Nephron (organoid): ENCODE measurements around the gene CHCHD6.

ENCODE experiments used
- H3K27ac Mint-ChIP-seq, 3 experiments: 2 replicates each; pipeline ENCODE4 v1.8.0; 2020; ENCODE audit warnings: mixed read lengths in 3 of 3, mild to moderate bottlenecking in 2 of 3, moderate library complexity in 1 of 3
- H3K27me3 Mint-ChIP-seq: 2 replicates; pipeline ENCODE4 v1.8.0; 2021; ENCODE audit warnings: low read depth, mild to moderate bottlenecking, moderate library complexity, mixed read lengths
- H3K36me3 Mint-ChIP-seq: 2 replicates; pipeline ENCODE4 v1.8.0; 2020; ENCODE audit warnings: low read depth, mixed read lengths
- H3K4me1 Mint-ChIP-seq: 2 replicates; pipeline ENCODE4 v1.8.0; 2020; ENCODE audit warnings: mixed read lengths
- H3K4me3 Mint-ChIP-seq, 3 experiments: 2 replicates each; pipeline ENCODE4 v1.8.0; 2020; ENCODE audit warnings: mild to moderate bottlenecking in 3 of 3, mixed read lengths in 3 of 3, moderate library complexity in 2 of 3
- H3K9me3 Mint-ChIP-seq: 2 replicates; pipeline ENCODE4 v1.8.0; 2020; ENCODE audit warnings: mixed read lengths
- TF ChIP-seq, protein P1 (sequence below), 3 experiments: fragments of 200-600 bp; sonication (generic); IDR thresholded peaks; one replicate each; pipeline ENCODE4 v1.5.0; 2021; ENCODE audit warnings: antibody characterized with exemption in 3 of 3; ENCODE audit not compliant: unreplicated experiment in 3 of 3

Gene CHCHD6

DNA sequence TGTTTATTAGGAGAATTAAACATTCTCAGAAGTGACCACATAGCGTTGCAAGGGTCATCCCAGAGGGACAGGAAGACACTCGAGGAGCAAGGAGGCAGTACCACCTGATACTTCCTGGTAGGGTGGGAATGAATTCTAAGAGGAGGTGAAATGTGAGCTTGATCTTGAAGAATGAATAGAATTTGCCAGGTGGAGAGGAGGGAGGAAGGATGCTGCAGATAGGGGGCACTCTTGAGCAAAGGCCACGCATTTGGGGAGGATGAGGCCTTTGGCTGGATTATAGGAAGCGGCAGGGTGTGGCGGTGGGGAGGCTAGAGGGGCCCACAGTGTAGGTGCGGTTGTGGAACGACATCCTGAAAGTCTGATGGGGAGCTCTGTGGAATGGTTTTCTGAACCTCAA is 33.5 kb downstream of the CHCHD6 start:
- TF ChIP-seq, protein P1, sequence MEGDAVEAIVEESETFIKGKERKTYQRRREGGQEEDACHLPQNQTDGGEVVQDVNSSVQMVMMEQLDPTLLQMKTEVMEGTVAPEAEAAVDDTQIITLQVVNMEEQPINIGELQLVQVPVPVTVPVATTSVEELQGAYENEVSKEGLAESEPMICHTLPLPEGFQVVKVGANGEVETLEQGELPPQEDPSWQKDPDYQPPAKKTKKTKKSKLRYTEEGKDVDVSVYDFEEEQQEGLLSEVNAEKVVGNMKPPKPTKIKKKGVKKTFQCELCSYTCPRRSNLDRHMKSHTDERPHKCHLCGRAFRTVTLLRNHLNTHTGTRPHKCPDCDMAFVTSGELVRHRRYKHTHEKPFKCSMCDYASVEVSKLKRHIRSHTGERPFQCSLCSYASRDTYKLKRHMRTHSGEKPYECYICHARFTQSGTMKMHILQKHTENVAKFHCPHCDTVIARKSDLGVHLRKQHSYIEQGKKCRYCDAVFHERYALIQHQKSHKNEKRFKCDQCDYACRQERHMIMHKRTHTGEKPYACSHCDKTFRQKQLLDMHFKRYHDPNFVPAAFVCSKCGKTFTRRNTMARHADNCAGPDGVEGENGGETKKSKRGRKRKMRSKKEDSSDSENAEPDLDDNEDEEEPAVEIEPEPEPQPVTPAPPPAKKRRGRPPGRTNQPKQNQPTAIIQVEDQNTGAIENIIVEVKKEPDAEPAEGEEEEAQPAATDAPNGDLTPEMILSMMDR (IDR thresholded peaks at IDR 0.05; ENCODE audit: unreplicated experiment in 3 of 3): no peak
- H3K36me3 Mint-ChIP-seq: peaks cover 77% of the 10 kb centered on the region
- H3K27ac Mint-ChIP-seq: no peak overlapping the region
- H3K4me1 Mint-ChIP-seq: peaks cover 20% of the 10 kb centered on the region
- no peaks in the 10 kb centered on the region for H3K27me3 Mint-ChIP-seq
- no peak overlapping the region for H3K4me3 Mint-ChIP-seq
- H3K9me3 Mint-ChIP-seq: peaks cover 19% of the 10 kb centered on the region

DNA sequence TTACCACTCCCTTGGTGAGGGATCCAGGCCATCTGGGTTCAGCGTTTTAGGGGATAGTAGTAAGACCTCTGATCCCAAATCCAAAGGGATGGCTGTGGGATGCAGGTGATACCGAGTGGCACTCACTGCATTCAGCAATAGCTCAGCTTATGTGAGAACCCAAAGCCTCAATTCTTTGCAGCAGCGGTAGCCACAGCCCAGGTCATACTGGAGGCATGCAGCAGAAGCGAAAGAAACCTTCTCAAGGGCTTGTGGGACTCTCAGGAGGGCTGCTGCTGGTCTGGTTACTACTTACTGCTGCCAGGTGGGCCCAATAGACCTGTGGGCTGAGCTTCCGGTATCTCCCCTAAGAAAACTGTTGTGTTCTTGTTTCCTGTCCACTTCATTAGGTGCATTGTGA is 38.0 kb downstream of the CHCHD6 start:
- Mint-ChIP-seq H3K4me3 (no peak overlapping the region), H3K9me3 (peaks cover 19% of the 10 kb centered on the region), H3K27me3 (peaks cover 2% of the 10 kb centered on the region), H3K4me1 (peaks cover 11% of the 10 kb centered on the region), H3K27ac (no peak overlapping the region), H3K36me3 (peaks cover 54% of the 10 kb centered on the region)
- TF ChIP-seq, protein P1 (IDR thresholded peaks at IDR 0.05; ENCODE audit: unreplicated experiment in 3 of 3): no peak

DNA sequence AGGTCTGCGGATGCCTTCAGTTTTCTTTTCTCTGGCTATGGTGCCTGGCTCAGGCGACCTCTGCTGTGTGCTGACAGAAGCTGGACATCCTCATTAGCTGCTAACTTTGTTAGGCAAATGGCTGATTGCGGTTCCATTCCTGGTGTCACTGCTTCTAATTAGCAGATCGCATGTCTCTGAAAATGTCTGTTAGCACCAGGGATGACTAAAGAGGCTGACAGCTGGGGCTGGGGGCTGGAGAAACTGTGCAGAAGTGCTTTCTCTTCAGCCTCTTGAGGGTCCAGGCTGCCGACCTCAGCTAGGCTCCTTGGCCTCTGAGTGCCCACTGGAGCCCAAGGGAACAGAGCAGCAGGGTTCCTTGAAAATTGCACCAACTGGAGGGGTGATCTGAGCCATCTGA is 39.3 kb downstream of the CHCHD6 start:
- Mint-ChIP-seq H3K9me3 (peaks cover 11% of the 10 kb centered on the region), H3K27me3 (peaks cover 7% of the 10 kb centered on the region), H3K4me1 (peaks cover 18% of the 10 kb centered on the region), H3K4me3 (no peak overlapping the region), H3K36me3 (peaks cover 43% of the 10 kb centered on the region), H3K27ac (no peak overlapping the region)
- TF ChIP-seq, protein P1 (IDR thresholded peaks at IDR 0.05; ENCODE audit: unreplicated experiment in 3 of 3): no peak

DNA sequence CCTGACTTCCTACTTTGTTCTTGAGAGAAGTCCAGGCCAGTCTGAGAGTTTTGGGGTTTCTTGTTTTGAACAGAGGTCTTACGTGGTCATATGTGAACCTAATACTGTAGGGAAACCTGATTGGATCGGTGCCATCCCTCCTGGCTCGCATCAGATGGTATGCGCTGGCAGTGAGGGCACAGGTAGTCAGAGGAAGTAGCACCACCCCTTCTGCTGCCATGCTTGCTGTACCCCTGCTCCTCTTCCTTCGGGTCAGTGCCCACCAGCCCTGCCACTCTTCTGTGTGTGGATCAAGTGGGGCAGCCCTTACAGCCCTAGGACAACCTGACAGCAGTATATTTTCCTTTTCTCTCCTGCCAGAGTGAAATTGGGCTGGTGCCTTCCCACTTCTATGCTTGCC is 39.7 kb downstream of the CHCHD6 start:
- TF ChIP-seq, protein P1 (IDR thresholded peaks at IDR 0.05; ENCODE audit: unreplicated experiment in 3 of 3): no peak
- H3K27me3 Mint-ChIP-seq: peaks cover 7% of the 10 kb centered on the region
- H3K4me3 Mint-ChIP-seq: no peak overlapping the region
- H3K27ac Mint-ChIP-seq: no peak overlapping the region
- peaks cover 8% of the 10 kb centered on the region for H3K9me3 Mint-ChIP-seq
- peaks cover 38% of the 10 kb centered on the region for H3K36me3 Mint-ChIP-seq
- peaks cover 20% of the 10 kb centered on the region for H3K4me1 Mint-ChIP-seq

DNA sequence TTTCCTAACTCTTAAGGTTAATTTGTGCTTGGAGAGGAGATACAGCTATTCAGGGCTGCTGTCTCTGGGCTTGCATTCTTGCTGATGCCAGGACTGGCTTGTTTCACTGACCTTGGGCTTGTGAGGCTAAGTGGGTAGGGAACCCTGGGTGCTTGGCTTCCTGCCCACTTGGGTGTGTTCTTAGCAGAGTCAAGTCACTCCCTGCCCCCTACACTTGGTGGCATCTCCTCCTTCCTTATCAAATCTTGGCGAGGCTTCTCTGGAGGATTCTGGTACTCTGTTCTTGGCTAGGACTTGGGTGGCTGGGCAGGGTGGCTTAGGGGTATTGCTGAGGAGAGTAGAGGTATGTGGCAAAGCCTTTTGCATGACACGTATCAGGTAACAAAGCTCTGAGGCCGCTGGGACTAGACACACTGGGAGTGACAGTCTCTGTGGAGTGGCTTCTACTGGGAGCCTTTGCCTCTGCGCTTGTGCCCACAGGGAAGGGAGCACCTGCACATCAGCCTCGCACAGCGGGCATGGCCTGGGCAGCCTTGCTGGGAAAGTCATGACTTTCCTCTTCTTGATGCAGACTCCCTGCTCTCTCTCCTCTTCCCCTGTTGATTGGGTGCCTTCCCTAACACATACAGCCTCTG is 41.8 kb downstream of the CHCHD6 start:
- H3K27me3 Mint-ChIP-seq: peaks cover 7% of the 10 kb centered on the region
- H3K4me1 Mint-ChIP-seq: peaks cover 28% of the 10 kb centered on the region
- H3K4me3 Mint-ChIP-seq: no peak overlapping the region
- no peak overlapping the region for H3K27ac Mint-ChIP-seq
- H3K36me3 Mint-ChIP-seq: peaks cover 19% of the 10 kb centered on the region
- H3K9me3 Mint-ChIP-seq: no peaks in the 10 kb centered on the region
- TF ChIP-seq, protein P1 (IDR thresholded peaks at IDR 0.05; ENCODE audit: unreplicated experiment in 3 of 3): no peak
